ENCODE data around the gene ZRANB1. TPM values are rescaled to one million over a fixed set of nuclear protein-coding genes. Genes with fewer than 3 reads are reported as not detected.

ZRANB1 gene
- total and polyA plus RNA-seq, 2 of the 4 experiments (the other 2 are of a cell fraction) = 11.2 to 24.7 TPM

DNA sequence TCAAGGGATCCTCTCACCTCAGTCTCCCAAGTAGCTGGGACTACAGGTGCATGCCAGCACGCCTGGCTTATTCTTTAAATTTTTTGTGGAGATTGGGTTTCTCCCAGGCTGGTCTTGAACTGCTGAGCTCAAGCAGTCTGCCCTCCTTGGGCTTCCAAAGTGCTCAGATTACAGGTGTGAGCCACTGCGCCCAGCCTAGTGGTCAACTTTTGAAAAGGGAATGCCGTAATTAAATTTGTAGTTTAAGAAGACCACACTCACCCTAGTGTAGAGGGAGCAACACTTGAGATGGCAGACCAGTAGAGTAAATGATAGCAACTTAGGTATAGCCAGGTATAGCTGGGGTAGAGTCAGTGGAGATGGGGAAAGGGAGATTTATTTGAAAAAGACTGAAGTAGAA lies 17.6 kb downstream of the ZRANB1 start:
- ATAC-seq (ENCODE audit: low read depth) = no peak
- no peak overlapping the region for H2BK15ac ChIP-seq (ENCODE audit: low read depth, low read length)
- H3K27ac ChIP-seq (ENCODE audit: insufficient read depth, low read length) = no peak overlapping the region
- H3K27me3 ChIP-seq (ENCODE audit: control insufficient read depth, insufficient read depth, low read length) = no peaks in the 10 kb centered on the region
- H2BK5ac ChIP-seq (ENCODE audit: low read depth, low read length, poor library complexity, severe bottlenecking) = no peak overlapping the region
- H2BK20ac ChIP-seq (ENCODE audit: low read depth, low read length) = no peak overlapping the region
- intact Hi-C loops (cut with micrococcal nuclease) (no loop called here), in situ Hi-C loops (cut with MboI; ENCODE audit: low sequenced_read_pairs) (no loop called here), dilution Hi-C loops (cut with HindIII; ENCODE audit: low sequenced_read_pairs, unreplicated experiment) (no loop called here)
- ChIA-PET POLR2A (ENCODE audit: unreplicated experiment) (no interaction called here), CTCF (no interaction called here)
- H3K4me1 ChIP-seq (ENCODE audit: control insufficient read depth, insufficient read depth, low read length) = peaks cover 12% of the 10 kb centered on the region
- H3K4me2 ChIP-seq (ENCODE audit: low read depth, low read length) = no peak overlapping the region
- no peak overlapping the region for H3K4ac ChIP-seq (ENCODE audit: low read depth, low read length)
- no peak overlapping the region for H4K5ac ChIP-seq (ENCODE audit: low read depth, low read length)
- no peak for DNase-seq
- H3K23ac ChIP-seq (ENCODE audit: low read depth, low read length) = no peak overlapping the region
- H3K9me3 ChIP-seq (ENCODE audit: control insufficient read depth, insufficient read depth, low read length) = no peaks in the 10 kb centered on the region
- no peak overlapping the region for H2AK9ac ChIP-seq (replicated peaks; ENCODE audit: low read depth, low read length, poor library complexity)
- H3K79me1 ChIP-seq (ENCODE audit: low read depth in 1 of 2, low read length in 2 of 2) = peaks cover 30 to 69% of the 10 kb centered on the region in 2 experiments
- no peak overlapping the region for H3K14ac ChIP-seq (replicated peaks; ENCODE audit: low read depth, low read length)
- H2AK5ac ChIP-seq (ENCODE audit: low read depth, low read length) = no peak overlapping the region
- no peak overlapping the region for H3K18ac ChIP-seq (ENCODE audit: low read depth, low read length)
- peaks cover 7% of the 10 kb centered on the region; the same call in 1 of the 2 replicates for H3K36me3 ChIP-seq (ENCODE audit: control insufficient read depth, insufficient read depth, low read length)
- H2AFZ ChIP-seq (replicated peaks; ENCODE audit: low read length, poor library complexity) = no peak overlapping the region
- no peak overlapping the region for H3K4me3 ChIP-seq (ENCODE audit: insufficient read depth, low read depth, low read length)
- no peak overlapping the region for H4K91ac ChIP-seq (ENCODE audit: insufficient read depth, low read depth, low read length)
- peaks cover 86% of the 10 kb centered on the region for H4K20me1 ChIP-seq (ENCODE audit: insufficient read depth, low read length)
- H4K8ac ChIP-seq (ENCODE audit: low read depth in 2 of 2, low read length in 2 of 2) = no peak overlapping the region
- BruUV-seq (replicated peaks) = no TSS peak
- no CpG with 5 or more reads among the region's 3 CpGs for WGBS, 2 experiments (ENCODE audit: extremely low coverage in 2 of 2, insufficient read length in 1 of 2)
- H3K56ac ChIP-seq (ENCODE audit: extremely low read depth, insufficient read depth, low read length) = no peak overlapping the region
- no peak overlapping the region for H3K9ac ChIP-seq (ENCODE audit: low read depth, low read length)
- peaks cover 4% of the 10 kb centered on the region for H3K9me1 ChIP-seq (ENCODE audit: insufficient read depth, low read length)
- no peak overlapping the region for H2BK120ac ChIP-seq (ENCODE audit: low read depth, low read length)
- no peak for TF ChIP-seq MXI1 (IDR thresholded peaks at IDR 0.05; ENCODE audit: borderline replicate concordance, low read depth, low read length)
- no peak for TF ChIP-seq RAD21 (IDR thresholded peaks at IDR 0.05; ENCODE audit: low read length)
- no peak for TF ChIP-seq MAFK (IDR thresholded peaks at IDR 0.05; ENCODE audit: low read depth, low read length)
- TF ChIP-seq, protein P1, sequence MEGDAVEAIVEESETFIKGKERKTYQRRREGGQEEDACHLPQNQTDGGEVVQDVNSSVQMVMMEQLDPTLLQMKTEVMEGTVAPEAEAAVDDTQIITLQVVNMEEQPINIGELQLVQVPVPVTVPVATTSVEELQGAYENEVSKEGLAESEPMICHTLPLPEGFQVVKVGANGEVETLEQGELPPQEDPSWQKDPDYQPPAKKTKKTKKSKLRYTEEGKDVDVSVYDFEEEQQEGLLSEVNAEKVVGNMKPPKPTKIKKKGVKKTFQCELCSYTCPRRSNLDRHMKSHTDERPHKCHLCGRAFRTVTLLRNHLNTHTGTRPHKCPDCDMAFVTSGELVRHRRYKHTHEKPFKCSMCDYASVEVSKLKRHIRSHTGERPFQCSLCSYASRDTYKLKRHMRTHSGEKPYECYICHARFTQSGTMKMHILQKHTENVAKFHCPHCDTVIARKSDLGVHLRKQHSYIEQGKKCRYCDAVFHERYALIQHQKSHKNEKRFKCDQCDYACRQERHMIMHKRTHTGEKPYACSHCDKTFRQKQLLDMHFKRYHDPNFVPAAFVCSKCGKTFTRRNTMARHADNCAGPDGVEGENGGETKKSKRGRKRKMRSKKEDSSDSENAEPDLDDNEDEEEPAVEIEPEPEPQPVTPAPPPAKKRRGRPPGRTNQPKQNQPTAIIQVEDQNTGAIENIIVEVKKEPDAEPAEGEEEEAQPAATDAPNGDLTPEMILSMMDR (conservative IDR thresholded peaks at IDR 0.05; ENCODE audit: low read depth, low read length) = no peak
- TF ChIP-seq, protein P2, sequence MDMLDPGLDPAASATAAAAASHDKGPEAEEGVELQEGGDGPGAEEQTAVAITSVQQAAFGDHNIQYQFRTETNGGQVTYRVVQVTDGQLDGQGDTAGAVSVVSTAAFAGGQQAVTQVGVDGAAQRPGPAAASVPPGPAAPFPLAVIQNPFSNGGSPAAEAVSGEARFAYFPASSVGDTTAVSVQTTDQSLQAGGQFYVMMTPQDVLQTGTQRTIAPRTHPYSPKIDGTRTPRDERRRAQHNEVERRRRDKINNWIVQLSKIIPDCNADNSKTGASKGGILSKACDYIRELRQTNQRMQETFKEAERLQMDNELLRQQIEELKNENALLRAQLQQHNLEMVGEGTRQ (IDR thresholded peaks at IDR 0.05; ENCODE audit: low read depth, low read length) = no peak
- TF ChIP-seq NFE2L2 (IDR thresholded peaks at IDR 0.05; ENCODE audit: low read depth, low read length) = no peak
- TF ChIP-seq CHD1 (IDR thresholded peaks at IDR 0.05; ENCODE audit: low read depth, low read length) = no peak
- no peak for TF ChIP-seq SMC3 (IDR thresholded peaks at IDR 0.05; ENCODE audit: low read depth, low read length)
- TF ChIP-seq BHLHE40 (IDR thresholded peaks at IDR 0.05; ENCODE audit: low read depth, low read length) = no peak
- TF ChIP-seq RCOR1 (IDR thresholded peaks at IDR 0.05; ENCODE audit: insufficient replicate concordance, low read length) = no peak

Measured in IMR-90 (cell line).